WTC11 (cell line): ENCODE measurements around the gene DHRSX. TPM values are rescaled to one million over a fixed set of nuclear protein-coding genes. Genes with fewer than 3 reads are reported as not detected.

Source experiments
- ATAC-seq: fragments of 200-7000 bp; cut with Tn5 transposase; 2 replicates; pipeline ENCODE4 v1.10.0; 2021; ENCODE audit warnings: mild to moderate bottlenecking, moderate library complexity
- CTCF ChIA-PET: fragments of 300-600 bp; sonication (Branson Sonifier 250); formaldehyde crosslinking; loops from one replicate; lab custom pipeline; 2021; ENCODE audit warnings: antibody characterized with exemption; lab: Charles Lee
- POLR2A ChIA-PET: fragments of 350-600 bp; sonication (Branson Sonifier 250); formaldehyde crosslinking; loops from one replicate; lab custom pipeline; 2021; ENCODE audit warnings: antibody characterized with exemption; lab: Charles Lee
- DNase-seq: peaks from one replicate; pipeline ENCODE4 v3.0.0; 2021; ENCODE audit warnings: low spot score
- H3K27ac Mint-ChIP-seq: 2 replicates; pipeline ENCODE4 v1.8.0; 2021; ENCODE audit warnings: mixed read lengths
- H3K27me3 Mint-ChIP-seq: 2 replicates; pipeline ENCODE4 v1.8.0; 2021; ENCODE audit warnings: low read depth, mild to moderate bottlenecking, moderate library complexity, mixed read lengths
- H3K36me3 Mint-ChIP-seq: 2 replicates; pipeline ENCODE4 v1.8.0; 2021; ENCODE audit warnings: mixed read lengths
- H3K4me1 Mint-ChIP-seq: 2 replicates; pipeline ENCODE4 v1.8.0; 2022; ENCODE audit warnings: mixed read lengths
- H3K4me3 Mint-ChIP-seq: 2 replicates; pipeline ENCODE4 v1.8.0; 2021; ENCODE audit warnings: mild to moderate bottlenecking, moderate library complexity, mixed read lengths
- H3K9me3 Mint-ChIP-seq: 2 replicates; pipeline ENCODE4 v1.8.0; 2021; ENCODE audit warnings: mixed read lengths
- FOXJ3 ChIP-seq: sonication (generic); formaldehyde crosslinking; IDR thresholded peaks from 2 replicates; pipeline ENCODE4 v1.9.0; 2021; ENCODE audit warnings: missing genetic modification reagents, mild to moderate bottlenecking, borderline replicate concordance
- FOXK1 ChIP-seq: sonication (generic); formaldehyde crosslinking; IDR thresholded peaks from 2 replicates; pipeline ENCODE4 v1.8.0; 2022; ENCODE audit warnings: mild to moderate bottlenecking, moderate library complexity, missing genetic modification reagents
- GABPB1 ChIP-seq: sonication (generic); formaldehyde crosslinking; IDR thresholded peaks from 2 replicates; pipeline ENCODE4 v1.8.1; 2023; ENCODE audit warnings: mild to moderate bottlenecking, missing genetic modification reagents
- JUN ChIP-seq: sonication (generic); formaldehyde crosslinking; IDR thresholded peaks from 2 replicates; pipeline ENCODE4 v1.8.0; 2023; ENCODE audit warnings: mild to moderate bottlenecking, missing genetic modification reagents
- MYBL2 ChIP-seq: sonication (generic); formaldehyde crosslinking; IDR thresholded peaks from 2 replicates; pipeline ENCODE4 v1.8.1; 2023; ENCODE audit warnings: mild to moderate bottlenecking, moderate library complexity, missing genetic modification reagents
- NFYB ChIP-seq: sonication (generic); formaldehyde crosslinking; conservative IDR thresholded peaks from 2 replicates; pipeline ENCODE4 v1.8.0; 2022; ENCODE audit warnings: low read depth, missing genetic modification reagents
- RORB ChIP-seq: fragments of 250-450 bp; sonication (Bioruptor Pico); IDR thresholded peaks from 2 replicates; pipeline ENCODE4 v1.9.0; 2021; ENCODE audit warnings: mild to moderate bottlenecking
- TEAD4 ChIP-seq: sonication (generic); formaldehyde crosslinking; IDR thresholded peaks from 2 replicates; pipeline ENCODE4 v1.8.0; 2022; ENCODE audit warnings: mild to moderate bottlenecking, missing genetic modification reagents
- TP53 ChIP-seq: sonication (generic); formaldehyde crosslinking; IDR thresholded peaks from 2 replicates; pipeline ENCODE4 v1.8.1; 2023; ENCODE audit warnings: mild to moderate bottlenecking, missing genetic modification reagents
- ZBTB21 ChIP-seq: sonication (generic); formaldehyde crosslinking; IDR thresholded peaks from 2 replicates; pipeline ENCODE4 v1.8.1; 2023; ENCODE audit warnings: mild to moderate bottlenecking, missing genetic modification reagents, borderline replicate concordance
- ZNF138 ChIP-seq: sonication (generic); formaldehyde crosslinking; conservative IDR thresholded peaks from 2 replicates; pipeline ENCODE4 v1.8.1; 2022; ENCODE audit warnings: mild to moderate bottlenecking, moderate library complexity, missing genetic modification reagents
- ZNF396 ChIP-seq: fragments of 250-450 bp; sonication (Bioruptor Pico); IDR thresholded peaks from 2 replicates; pipeline ENCODE4 v1.8.0; 2021; ENCODE audit warnings: mild to moderate bottlenecking, moderate library complexity, borderline replicate concordance
- ZNF671 ChIP-seq: fragments of 250-450 bp; sonication (Bioruptor Pico); IDR thresholded peaks from 2 replicates; pipeline ENCODE4 v1.8.0; 2021; ENCODE audit warnings: mild to moderate bottlenecking
- total RNA-seq: library from RNA; stranded (reverse); gene quantifications from 3 replicates; pipeline ENCODE4 v1.2.3, GENCODE V29; 2021
- TF ChIP-seq, protein P1 (sequence below): sonication (generic); formaldehyde crosslinking; IDR thresholded peaks from 2 replicates; pipeline ENCODE4 v1.8.0; 2022; ENCODE audit warnings: mild to moderate bottlenecking, missing genetic modification reagents
- TF ChIP-seq, protein P2 (sequence below): sonication (generic); formaldehyde crosslinking; IDR thresholded peaks from 2 replicates; pipeline ENCODE4 v1.8.0; 2022; ENCODE audit warnings: missing genetic modification reagents
- TF ChIP-seq, protein P3 (sequence below): sonication (generic); formaldehyde crosslinking; IDR thresholded peaks from 2 replicates; pipeline ENCODE4 v1.8.1; 2023; ENCODE audit warnings: mild to moderate bottlenecking, missing genetic modification reagents, borderline replicate concordance
- TF ChIP-seq, protein P4 (sequence below): fragments of 250-450 bp; sonication (Bioruptor Pico); IDR thresholded peaks from 2 replicates; pipeline ENCODE4 v1.9.0; 2021; ENCODE audit warnings: moderate library complexity, mild to moderate bottlenecking, inconsistent platforms, borderline replicate concordance
- TF ChIP-seq, protein P5 (sequence below): sonication (generic); formaldehyde crosslinking; IDR thresholded peaks from 2 replicates; pipeline ENCODE4 v1.8.1; 2022; ENCODE audit warnings: mild to moderate bottlenecking, moderate library complexity, missing genetic modification reagents
- TF ChIP-seq, protein P6 (sequence below): sonication (generic); formaldehyde crosslinking; IDR thresholded peaks from 2 replicates; pipeline ENCODE4 v1.8.0; 2023; ENCODE audit warnings: missing genetic modification reagents, mild to moderate bottlenecking, borderline replicate concordance

The DHRSX gene
- total RNA-seq, 1 experiment from 2014 or later: 28.2 TPM

DNA sequence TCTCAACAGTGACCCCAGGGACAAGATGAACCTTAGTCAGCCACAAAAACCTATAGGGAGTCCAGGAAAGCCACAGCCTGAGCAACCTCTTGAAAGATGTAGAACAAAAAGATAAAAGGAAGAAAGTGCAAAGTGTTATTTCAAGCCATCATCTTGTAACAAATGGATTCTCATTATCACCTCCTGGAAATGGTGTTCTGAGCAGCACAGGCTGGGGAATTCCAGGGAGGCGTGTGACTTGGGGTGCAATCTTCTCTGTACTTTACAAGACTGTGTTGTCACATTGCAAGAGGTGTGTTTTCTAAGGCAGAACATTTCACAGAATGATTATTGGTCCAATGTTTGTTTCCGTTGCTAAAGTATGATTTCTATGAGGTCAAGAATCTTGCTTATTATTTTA is 214.0 kb downstream of the DHRSX start (continued):
- TF ChIP-seq NFYB (CRISPR knock-in tag) (no peak), ZNF671 (CRISPR knock-in tag) (no peak), GABPB1 (no peak), MYBL2 (CRISPR knock-in tag) (no peak), TP53 (no peak)
- TF ChIP-seq, all 79 proteins: peak for 0

DNA sequence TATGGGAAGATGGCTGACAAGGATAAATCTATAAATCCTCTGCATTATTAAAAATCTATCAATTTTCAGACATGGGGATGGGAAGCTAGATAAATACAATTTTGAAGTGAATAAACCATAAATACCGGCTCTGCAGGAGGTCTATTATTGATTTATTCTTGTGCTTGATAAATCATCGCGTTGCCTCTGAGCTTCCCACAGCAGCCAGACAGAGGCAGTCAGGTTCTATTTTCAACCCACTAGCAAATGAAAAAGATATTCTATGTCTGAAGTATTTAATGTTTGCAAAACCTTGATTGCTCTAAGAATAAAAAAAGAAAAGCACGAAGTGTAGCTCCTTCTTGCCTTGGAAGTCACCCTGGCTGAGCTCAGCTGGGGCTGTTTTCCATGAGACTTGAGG is 216.2 kb downstream of the DHRSX start:
- H3K27ac Mint-ChIP-seq: no peak overlapping the region
- ChIA-PET CTCF (no interaction called here), POLR2A (no interaction called here)
- H3K27me3 Mint-ChIP-seq: peaks cover 3% of the 10 kb centered on the region; the same call in 1 of the 2 replicates
- peaks cover 45% of the 10 kb centered on the region for H3K9me3 Mint-ChIP-seq
- no peak for DNase-seq
- H3K4me1 Mint-ChIP-seq: peaks cover 7% of the 10 kb centered on the region
- H3K36me3 Mint-ChIP-seq: peaks cover 52% of the 10 kb centered on the region
- no peak for TF ChIP-seq RORB (CRISPR knock-in tag)
- TF ChIP-seq ZNF671 (CRISPR knock-in tag): no peak
- TF ChIP-seq TEAD4 (CRISPR knock-in tag): no peak
- no peak for TF ChIP-seq JUN (CRISPR knock-in tag)
- TF ChIP-seq, protein P1, sequence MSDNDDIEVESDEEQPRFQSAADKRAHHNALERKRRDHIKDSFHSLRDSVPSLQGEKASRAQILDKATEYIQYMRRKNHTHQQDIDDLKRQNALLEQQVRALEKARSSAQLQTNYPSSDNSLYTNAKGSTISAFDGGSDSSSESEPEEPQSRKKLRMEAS (CRISPR knock-in tag): no peak
- TF ChIP-seq, protein P2, sequence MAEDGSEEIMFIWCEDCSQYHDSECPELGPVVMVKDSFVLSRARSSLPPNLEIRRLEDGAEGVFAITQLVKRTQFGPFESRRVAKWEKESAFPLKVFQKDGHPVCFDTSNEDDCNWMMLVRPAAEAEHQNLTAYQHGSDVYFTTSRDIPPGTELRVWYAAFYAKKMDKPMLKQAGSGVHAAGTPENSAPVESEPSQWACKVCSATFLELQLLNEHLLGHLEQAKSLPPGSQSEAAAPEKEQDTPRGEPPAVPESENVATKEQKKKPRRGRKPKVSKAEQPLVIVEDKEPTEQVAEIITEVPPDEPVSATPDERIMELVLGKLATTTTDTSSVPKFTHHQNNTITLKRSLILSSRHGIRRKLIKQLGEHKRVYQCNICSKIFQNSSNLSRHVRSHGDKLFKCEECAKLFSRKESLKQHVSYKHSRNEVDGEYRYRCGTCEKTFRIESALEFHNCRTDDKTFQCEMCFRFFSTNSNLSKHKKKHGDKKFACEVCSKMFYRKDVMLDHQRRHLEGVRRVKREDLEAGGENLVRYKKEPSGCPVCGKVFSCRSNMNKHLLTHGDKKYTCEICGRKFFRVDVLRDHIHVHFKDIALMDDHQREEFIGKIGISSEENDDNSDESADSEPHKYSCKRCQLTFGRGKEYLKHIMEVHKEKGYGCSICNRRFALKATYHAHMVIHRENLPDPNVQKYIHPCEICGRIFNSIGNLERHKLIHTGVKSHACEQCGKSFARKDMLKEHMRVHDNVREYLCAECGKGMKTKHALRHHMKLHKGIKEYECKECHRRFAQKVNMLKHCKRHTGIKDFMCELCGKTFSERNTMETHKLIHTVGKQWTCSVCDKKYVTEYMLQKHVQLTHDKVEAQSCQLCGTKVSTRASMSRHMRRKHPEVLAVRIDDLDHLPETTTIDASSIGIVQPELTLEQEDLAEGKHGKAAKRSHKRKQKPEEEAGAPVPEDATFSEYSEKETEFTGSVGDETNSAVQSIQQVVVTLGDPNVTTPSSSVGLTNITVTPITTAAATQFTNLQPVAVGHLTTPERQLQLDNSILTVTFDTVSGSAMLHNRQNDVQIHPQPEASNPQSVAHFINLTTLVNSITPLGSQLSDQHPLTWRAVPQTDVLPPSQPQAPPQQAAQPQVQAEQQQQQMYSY: no peak
- TF ChIP-seq, protein P3, sequence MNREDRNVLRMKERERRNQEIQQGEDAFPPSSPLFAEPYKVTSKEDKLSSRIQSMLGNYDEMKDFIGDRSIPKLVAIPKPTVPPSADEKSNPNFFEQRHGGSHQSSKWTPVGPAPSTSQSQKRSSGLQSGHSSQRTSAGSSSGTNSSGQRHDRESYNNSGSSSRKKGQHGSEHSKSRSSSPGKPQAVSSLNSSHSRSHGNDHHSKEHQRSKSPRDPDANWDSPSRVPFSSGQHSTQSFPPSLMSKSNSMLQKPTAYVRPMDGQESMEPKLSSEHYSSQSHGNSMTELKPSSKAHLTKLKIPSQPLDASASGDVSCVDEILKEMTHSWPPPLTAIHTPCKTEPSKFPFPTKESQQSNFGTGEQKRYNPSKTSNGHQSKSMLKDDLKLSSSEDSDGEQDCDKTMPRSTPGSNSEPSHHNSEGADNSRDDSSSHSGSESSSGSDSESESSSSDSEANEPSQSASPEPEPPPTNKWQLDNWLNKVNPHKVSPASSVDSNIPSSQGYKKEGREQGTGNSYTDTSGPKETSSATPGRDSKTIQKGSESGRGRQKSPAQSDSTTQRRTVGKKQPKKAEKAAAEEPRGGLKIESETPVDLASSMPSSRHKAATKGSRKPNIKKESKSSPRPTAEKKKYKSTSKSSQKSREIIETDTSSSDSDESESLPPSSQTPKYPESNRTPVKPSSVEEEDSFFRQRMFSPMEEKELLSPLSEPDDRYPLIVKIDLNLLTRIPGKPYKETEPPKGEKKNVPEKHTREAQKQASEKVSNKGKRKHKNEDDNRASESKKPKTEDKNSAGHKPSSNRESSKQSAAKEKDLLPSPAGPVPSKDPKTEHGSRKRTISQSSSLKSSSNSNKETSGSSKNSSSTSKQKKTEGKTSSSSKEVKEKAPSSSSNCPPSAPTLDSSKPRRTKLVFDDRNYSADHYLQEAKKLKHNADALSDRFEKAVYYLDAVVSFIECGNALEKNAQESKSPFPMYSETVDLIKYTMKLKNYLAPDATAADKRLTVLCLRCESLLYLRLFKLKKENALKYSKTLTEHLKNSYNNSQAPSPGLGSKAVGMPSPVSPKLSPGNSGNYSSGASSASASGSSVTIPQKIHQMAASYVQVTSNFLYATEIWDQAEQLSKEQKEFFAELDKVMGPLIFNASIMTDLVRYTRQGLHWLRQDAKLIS (CRISPR knock-in tag): no peak
- TF ChIP-seq, protein P4, sequence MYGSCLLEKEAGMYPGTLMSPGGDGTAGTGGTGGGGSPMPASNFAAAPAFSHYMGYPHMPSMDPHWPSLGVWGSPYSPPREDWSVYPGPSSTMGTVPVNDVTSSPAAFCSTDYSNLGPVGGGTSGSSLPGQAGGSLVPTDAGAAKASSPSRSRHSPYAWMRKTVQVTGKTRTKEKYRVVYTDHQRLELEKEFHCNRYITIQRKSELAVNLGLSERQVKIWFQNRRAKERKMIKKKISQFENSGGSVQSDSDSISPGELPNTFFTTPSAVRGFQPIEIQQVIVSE: no peak
- TF ChIP-seq ZBTB21 (CRISPR knock-in tag): no peak
- no peak for TF ChIP-seq MYBL2 (CRISPR knock-in tag)
- no peak for TF ChIP-seq ZNF396 (CRISPR knock-in tag)
- TF ChIP-seq FOXK1 (CRISPR knock-in tag): no peak
- no peak for TF ChIP-seq TP53
- TF ChIP-seq, protein P5, sequence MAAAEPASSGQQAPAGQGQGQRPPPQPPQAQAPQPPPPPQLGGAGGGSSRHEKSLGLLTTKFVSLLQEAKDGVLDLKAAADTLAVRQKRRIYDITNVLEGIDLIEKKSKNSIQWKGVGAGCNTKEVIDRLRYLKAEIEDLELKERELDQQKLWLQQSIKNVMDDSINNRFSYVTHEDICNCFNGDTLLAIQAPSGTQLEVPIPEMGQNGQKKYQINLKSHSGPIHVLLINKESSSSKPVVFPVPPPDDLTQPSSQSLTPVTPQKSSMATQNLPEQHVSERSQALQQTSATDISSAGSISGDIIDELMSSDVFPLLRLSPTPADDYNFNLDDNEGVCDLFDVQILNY: no peak
- no peak for TF ChIP-seq FOXJ3 (CRISPR knock-in tag)
- TF ChIP-seq, protein P6, sequence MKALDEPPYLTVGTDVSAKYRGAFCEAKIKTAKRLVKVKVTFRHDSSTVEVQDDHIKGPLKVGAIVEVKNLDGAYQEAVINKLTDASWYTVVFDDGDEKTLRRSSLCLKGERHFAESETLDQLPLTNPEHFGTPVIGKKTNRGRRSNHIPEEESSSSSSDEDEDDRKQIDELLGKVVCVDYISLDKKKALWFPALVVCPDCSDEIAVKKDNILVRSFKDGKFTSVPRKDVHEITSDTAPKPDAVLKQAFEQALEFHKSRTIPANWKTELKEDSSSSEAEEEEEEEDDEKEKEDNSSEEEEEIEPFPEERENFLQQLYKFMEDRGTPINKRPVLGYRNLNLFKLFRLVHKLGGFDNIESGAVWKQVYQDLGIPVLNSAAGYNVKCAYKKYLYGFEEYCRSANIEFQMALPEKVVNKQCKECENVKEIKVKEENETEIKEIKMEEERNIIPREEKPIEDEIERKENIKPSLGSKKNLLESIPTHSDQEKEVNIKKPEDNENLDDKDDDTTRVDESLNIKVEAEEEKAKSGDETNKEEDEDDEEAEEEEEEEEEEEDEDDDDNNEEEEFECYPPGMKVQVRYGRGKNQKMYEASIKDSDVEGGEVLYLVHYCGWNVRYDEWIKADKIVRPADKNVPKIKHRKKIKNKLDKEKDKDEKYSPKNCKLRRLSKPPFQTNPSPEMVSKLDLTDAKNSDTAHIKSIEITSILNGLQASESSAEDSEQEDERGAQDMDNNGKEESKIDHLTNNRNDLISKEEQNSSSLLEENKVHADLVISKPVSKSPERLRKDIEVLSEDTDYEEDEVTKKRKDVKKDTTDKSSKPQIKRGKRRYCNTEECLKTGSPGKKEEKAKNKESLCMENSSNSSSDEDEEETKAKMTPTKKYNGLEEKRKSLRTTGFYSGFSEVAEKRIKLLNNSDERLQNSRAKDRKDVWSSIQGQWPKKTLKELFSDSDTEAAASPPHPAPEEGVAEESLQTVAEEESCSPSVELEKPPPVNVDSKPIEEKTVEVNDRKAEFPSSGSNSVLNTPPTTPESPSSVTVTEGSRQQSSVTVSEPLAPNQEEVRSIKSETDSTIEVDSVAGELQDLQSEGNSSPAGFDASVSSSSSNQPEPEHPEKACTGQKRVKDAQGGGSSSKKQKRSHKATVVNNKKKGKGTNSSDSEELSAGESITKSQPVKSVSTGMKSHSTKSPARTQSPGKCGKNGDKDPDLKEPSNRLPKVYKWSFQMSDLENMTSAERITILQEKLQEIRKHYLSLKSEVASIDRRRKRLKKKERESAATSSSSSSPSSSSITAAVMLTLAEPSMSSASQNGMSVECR (CRISPR knock-in tag): no peak
- TF ChIP-seq ZNF138 (CRISPR knock-in tag): no peak
- TF ChIP-seq, all 79 proteins: peak for 0
- no peak overlapping the region for H3K4me3 Mint-ChIP-seq
- ATAC-seq: no peak
